Stimulated activated CD4-positive, alpha-beta T cell treated with anti-CD3 and anti-CD28 coated beads, Interleukin-15, amount 100 ng/mL, for 24 hours (primary cell): Measurements from ENCODE around the gene IRAK1.

Experiments used
- DNase-seq: peaks from one replicate; pipeline ENCODE4 v3.0.0-alpha.2; 2020

Gene IRAK1

DNA sequence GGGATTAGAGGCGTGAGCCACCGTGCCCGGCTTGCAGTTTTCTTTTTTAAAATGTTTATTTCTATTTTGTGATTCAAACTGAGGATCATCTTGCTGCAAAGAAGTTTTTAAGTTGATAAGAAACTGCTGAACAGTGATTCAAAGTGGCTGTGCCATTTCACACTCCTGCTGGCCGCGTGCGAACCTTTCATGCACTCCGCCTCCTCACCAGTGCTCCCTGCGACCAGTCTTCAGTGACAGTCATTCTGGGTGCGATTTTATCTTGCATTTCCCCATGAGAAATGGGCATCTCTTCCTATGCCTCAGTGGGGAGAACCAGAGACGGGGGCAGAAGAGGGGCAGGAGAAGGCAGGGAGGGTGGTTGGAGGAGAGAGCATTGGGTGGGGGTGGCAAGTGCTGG lies 25.7 kb downstream of the IRAK1 start:
- DNase-seq: no peak

DNA sequence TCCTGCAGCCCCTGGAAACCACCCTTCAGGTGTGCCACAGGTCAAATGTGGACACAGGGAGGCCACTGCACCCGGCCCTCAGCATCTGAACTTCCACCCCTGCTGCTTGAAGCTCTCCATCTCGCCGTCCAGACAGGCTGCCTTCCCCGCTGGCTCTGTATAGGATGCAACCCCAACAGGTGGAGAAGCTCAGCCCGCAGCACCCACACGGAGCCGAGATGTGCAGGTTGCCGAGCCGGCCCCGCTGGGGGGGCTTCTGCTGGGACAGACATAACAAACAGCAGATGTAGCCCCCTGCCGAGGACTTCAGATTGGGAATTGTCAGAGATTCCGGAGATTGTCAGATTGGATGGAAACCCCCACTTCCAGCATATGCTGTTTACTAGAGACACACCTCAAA lies 26.6 kb downstream of the IRAK1 start:
- DNase-seq: no peak

DNA sequence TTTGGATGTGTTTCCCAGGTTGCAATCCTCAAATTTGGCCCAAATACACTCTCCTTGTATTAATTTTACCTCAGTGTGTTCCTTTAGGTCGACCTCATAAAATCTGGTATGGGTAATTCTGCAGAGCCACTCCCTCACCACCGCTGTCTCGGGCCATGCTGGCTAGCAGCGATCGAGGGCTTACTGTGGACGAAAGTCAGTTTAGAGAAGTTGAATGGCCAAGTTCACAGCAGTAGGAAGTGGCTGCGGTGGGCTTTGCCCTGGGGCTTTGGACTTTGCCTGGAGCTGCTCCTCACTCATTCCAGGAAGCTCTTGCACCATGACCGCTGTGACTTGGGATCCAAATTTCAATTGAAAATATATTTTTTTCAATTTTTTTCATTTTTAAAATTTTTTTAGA lies 27.5 kb downstream of the IRAK1 start:
- DNase-seq: no peak

DNA sequence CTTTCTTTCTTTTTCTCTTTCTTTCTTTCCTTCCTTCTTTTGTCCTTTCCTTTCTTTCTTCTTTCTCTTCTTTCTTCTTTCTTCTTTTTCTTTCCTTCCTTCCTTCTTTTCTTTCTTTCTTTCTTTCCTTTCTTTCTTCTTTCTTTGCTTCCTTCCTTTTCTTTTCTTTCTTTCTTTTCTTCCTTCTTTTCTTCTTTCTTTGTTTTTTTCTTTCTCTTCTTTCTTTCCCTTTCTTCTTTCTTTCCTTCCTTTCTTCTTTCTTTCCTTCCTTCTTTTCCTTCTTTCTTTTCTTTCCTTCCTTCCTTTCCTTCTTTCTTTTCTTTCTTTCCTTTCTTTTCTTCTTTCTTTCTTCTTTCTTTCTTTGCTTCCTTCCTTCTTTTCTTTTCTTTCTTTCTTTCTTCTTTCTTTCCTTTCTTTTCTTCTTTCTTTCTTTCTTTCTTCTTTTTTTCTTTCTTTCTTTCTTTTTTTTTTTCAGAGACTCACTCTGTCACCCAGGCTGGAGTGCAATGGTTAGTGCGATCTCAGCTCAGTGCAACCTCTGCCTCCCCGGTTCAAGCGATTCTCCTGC lies 28.6 kb downstream of the IRAK1 start:
- DNase-seq: no peak

GRCh38 chrX:153989973-153990655 lies 29.6 kb downstream of the IRAK1 start:
- no peak for DNase-seq

- DNase-seq: no peak
Measured at GRCh38 chrX:153988493-153988892, 31.2 kb downstream of the IRAK1 start.

DNA sequence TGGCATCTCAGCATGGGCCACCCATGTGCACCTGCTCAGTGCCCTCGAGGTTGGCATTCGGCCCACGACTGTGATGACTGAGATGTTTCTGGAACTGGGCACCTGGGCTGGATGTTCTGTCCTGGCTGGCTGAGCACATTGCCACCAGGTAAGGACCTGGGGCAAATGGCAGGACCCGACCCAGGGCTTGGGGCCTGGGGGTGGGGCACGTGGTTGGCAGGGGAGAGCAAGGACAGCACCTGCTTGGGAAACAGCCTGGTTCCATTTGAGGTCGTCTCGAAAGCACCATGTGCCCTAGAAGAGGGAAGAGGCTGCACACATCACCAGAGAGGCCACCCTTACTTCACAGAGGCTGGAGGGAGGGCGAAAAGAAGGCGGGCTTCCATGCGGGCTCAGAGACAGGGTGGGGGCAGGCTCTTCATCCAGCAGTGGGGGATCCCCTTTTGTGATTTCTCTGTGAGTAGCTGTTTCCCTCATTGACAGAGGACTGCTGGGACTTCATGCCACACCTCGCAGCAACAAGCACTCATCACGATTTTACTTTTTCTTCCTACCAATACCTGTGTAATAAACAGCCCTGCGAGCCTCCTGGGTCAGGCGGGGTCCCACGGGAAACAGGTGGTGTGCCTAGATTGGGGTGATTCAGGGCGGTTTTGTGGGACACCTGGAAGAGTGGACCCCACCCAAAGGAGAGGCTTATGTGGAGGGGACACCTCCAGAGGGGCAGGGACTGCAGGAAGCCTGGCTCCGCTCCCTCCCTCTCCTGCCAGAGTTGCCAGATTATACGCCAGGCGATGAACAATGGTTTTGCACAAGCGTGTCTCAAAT lies 35.1 kb downstream of the IRAK1 start:
- DNase-seq: peak; percentile 68

DNA sequence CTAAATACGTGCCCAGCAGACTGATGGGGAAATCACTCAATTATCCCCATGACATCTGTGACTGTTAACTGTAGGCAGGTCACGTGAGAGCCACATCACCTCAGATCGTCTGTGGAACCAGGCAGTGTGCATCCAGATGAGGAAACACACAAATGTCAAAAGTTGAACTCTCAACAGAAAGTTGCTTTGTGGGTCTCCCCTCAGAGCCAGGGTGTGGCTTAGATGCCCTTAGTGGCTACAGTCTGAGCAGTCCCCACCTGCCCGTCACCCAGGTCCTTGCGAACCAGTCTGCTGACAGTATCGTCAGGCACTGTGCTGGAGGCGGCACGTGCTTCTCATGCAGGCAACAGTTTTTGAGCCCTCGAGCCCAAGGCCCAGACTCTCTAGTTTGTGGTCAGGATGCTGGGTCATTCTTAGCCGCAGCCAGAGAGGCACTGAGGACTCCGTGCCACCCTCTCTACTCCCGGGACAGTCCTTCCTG lies 36.3 kb downstream of the IRAK1 start:
- peak; percentile 24 for DNase-seq

GRCh38 chrX:153981771-153982533 lies 37.8 kb downstream of the IRAK1 start:
- peak; percentile 82 for DNase-seq

DNA sequence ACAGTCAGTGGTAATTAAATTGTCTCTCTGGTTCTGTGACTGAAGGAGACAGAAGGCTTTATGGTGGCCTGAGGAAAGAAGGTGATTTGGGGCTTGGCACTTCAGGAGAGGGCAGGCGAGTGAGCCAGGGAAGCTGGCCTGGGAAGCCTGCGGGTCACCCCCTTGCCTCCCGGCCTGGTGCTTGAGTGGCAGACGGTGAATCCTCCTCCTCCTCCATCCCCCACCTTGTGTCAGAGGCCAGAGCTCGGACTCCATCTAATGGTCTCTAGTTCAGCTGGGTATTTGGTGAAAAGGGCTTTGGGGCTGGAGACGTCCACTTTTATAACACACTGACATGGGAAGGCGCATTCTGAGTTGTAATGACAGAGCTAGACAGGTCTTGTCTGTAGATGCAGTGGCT lies 38.5 kb downstream of the IRAK1 start:
- DNase-seq: no peak

DNA sequence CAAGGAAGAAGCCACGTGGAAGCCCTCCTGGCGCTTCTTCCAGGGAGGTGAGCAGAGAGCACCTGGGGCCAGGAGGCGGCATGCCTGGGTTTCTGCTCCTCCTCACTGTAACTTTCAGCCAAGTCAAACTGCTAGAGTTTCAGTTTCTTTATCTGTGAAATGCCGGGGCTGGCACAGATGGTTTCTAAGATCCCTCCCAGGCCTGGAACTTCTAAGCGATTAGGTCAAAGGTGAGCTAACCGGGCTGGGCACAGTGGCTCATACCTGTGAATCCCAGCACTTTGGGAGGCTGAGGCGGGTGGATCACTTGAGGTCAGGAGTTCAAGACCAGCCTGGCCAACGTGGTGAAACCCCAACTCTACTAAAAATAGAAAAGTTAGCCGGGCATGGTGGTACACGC lies 39.3 kb downstream of the IRAK1 start:
- DNase-seq: peak; percentile 36

GRCh38 chrX:153974726-153975286 lies 44.9 kb downstream of the IRAK1 start:
- no peak for DNase-seq

- peak; percentile 23 for DNase-seq
Measured at GRCh38 chrX:153974003-153974725, 45.5 kb downstream of the IRAK1 start.

DNA sequence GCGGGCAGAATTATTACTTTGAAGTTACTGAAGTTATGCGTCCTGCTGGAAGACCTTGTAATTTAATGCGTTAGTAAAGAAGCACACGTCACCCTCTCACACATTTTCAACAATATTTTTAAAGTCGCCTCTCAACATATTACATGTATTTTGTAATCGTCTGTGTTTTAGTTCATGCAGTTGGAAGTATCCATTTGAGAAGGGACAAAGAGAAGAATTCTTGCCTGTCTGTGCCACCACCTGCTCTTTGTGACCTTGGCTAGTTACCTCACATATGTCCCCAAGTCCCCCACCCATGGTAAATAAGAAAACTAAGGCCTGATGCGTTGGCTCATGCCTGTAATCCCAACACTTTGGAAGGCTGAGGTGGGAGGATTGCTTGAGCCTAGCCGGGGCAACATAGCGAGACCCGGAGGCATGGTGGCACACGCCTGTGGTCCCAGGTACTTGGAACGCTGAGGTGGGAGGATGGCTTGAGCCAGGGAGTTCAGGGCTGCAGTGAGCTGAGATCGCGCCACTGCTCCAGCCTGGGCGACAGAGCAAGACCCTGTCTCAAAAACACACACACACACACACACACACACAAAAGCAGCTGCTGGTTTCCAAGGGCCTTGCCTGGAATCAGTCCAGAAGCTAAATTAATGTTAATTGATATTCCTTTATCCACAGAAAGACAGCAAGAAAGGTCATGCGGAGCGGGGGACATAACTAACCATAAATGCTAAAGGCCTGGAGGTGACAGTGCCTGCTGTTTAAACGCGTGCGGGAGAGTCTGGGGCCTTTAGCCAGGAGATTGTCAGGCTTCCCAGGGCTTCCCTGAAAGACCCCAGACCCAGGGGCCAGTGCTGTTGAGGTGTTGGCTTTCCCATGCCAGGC lies 46.3 kb downstream of the IRAK1 start:
- DNase-seq: peak; percentile 16

DNA sequence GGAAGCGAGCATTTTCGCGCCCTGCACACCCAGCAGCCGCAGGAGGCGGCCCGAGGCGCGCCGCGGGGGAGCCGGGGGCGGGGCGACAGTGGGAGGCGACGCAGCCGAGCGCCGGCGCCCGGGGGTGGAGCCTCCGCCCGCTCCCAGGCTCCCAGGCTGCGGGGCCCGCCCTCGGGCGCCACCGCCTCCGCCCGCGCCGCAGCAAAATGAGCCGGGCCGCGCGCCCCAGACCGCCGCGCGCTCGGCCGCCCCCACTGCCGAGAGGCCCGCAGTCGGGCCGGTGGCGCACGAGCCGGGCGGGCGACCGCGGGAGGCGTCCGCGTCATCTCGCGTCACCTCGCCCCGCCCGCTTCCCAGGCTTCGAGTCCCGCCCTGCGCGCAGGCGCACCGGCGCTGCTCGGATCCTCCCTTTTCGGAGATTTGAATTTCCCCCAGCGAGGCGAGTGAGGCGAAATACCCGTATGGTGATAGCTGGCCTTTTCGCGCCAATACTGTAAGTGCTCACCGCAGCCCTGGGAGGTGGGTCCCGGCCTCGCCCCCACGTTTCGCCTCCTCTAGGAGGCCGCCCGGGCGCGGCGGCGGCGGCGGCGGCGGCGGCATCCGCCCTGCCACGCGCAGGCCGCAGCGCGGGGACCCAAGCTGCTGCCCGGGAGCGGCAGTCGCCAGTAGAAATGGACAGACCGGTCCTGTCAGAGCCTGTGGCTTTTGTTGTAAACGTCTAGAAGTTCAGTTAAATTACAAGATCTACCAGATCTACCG lies 47.2 kb downstream of the IRAK1 start, which contains the start of gene TMEM187:
TMEM187 (plus strand) TSS at position 387 of the 759 bp plus-strand sequence. CDS start 9,309 bp downstream, outside the sequence.
- peak; percentile 90 for DNase-seq

DNA sequence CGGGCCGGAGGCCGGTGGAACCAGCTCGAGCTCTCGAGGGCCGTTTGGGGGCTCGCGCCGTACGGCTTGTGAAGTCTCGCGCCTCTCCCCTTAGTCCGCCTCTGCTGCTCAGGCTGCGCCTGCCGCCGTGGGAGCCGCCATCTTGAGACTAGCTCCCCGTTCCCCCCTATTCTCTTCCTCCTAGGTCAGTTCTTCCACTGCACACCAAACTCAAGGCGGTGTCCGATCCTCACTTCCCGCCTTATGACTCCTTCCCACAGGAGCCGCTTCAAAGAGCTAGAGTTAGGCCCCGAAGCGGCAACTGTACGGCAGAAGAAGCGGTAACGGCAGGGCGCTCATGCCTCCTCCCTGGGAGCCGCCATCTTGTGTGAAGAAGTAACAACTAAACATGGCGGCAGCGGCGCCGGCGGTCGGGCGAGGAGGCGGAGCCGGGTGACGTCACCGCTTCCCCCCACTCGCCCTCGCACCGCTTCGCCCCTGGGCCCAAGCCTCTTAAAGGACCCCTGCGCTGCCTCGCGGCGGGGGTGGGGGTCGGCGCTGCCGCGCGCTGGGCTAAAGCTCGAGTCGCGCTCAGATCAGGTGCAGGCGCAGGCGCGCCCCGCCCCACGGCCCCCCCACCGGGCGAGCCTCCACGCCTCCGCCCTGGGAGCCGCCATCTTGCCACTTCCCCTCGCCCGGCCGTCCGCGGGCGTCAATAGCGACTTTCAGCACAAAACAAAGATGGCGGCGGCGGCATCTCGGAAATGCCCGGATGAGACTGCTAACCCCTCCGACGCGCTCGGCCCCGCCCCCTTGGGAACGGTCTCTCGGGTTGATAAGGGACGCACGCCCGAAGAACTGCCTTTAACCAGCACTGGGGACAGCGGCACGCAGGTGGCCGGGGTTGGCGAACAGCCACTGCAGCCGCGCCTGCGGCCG lies 48.0 kb downstream of the IRAK1 start, which contains the start of gene HCFC1:
HCFC1 (minus strand) TSS at position 369 of the 918 bp plus-strand sequence. CDS start 978 bp downstream, outside the sequence.
- peak; percentile 90 for DNase-seq

- peak; percentile 90 for DNase-seq
Measured at GRCh38 chrX:153971124-153971449, 48.6 kb downstream of the IRAK1 start.

DNA sequence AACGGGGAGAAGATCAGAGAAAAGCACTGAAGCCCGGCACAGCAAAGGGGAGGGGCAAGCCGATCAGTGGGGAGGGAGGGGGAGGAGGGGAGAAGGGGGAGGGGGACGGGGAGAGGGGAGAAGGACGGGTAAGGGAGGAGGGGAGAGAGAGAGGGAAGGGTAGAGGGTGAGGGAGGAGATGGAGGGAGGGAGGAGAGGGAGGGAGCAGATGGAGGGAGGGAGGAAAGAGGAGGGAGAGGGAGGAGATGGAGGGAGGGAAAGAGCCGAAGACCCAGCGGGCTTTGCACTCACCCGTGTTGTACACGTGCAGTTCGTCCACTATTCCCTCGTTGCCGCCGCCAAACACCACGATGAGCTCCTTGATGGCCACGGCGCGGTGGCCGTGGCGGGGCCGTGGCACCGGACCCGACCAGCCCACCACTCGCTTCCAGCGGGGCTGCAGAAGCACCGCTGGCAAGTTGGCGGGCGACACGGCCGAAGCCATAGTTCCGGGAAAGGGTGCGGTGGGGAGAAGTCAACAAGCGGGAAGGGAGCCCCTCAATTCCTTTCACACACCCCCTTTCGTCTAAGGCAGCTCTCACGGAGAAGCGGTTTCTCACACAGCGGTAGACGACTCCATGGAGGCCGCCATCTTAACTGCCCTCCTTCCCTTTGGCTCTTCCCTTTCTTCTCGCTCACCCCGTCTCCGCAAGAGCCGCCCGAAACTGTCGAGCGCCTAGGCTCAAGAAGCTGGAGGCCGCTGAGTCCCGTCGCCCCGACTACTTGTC lies 49.2 kb downstream of the IRAK1 start:
- DNase-seq: peak; percentile 42
